Breast epithelium (tissue), 4 donors: Measurements from ENCODE around the gene CAGE1. TPM values are rescaled to one million over a fixed set of nuclear protein-coding genes. Genes with fewer than 3 reads are reported as not detected.
"Not testable (repeated sequence)": the region's sequence is repeated elsewhere in the genome, so short reads cannot be mapped to it uniquely, and the experiment has no call there.

ENCODE experiments used
- DNase-seq, 2 donors: peaks; one replicate each; pipeline ENCODE4 v3.0.0-alpha.2; 2019; ENCODE audit warnings: low spot score in 2 of 2
- H3K27ac ChIP-seq, 2 donors: fragments of 200-600 bp; sonication (generic) in 1 of 2; one replicate each; pipeline ENCODE4 v1.5.1; 2016 to 2019; ENCODE audit warnings: mild to moderate bottlenecking in 1 of 2
- H3K27me3 ChIP-seq, 2 donors: fragments of 200-600 bp; sonication (generic) in 1 of 2; one replicate each; pipeline versions ENCODE4 v1.5.1 to v1.6.0; 2017 to 2019; ENCODE audit warnings: control low read depth in 1 of 2, mild to moderate bottlenecking in 1 of 2
- H3K36me3 ChIP-seq: fragments of 200-600 bp; one replicate; pipeline ENCODE4 v1.5.1; 2019
- H3K4me1 ChIP-seq, 2 donors: fragments of 200-600 bp; sonication (generic); one replicate each; pipeline ENCODE4 v1.5.1; 2016 to 2019; ENCODE audit warnings: control low read depth in 1 of 2
- H3K4me3 ChIP-seq, 3 donors: fragments of 200-600 bp; sonication (generic); 1 replicate in 2 of 3; 2 replicates in 1 of 3; pipeline ENCODE4 v1.5.1; 2016 to 2019; ENCODE audit warnings: mild to moderate bottlenecking in 3 of 3, moderate library complexity in 2 of 3
- H3K9me3 ChIP-seq, 2 donors: fragments of 200-600 bp; sonication (generic) in 1 of 2; one replicate each; pipeline ENCODE4 v1.5.1; 2016 to 2019; ENCODE audit warnings: control low read depth in 1 of 2
- POLR2A ChIP-seq: fragments of 450-650 bp; IDR thresholded peaks from one replicate; pipeline ENCODE4 v1.6.1; 2016; ENCODE audit warnings: antibody characterized with exemption, mild to moderate bottlenecking, moderate library complexity
- POLR2AphosphoS5 ChIP-seq, 3 donors: sonication (generic); formaldehyde crosslinking; IDR thresholded peaks; one replicate each; pipeline ENCODE4 v1.6.1; 2017; ENCODE audit warnings: antibody characterized with exemption in 3 of 3
- intact Hi-C: fragments of 100-400 bp; cut with DNase I; formaldehyde crosslinking; loops from one replicate; pipeline ENCODE4 v1.15.1; 2023; ENCODE audit warnings: low total_unique reads
- total RNA-seq, 3 donors: library from RNA; depleted of rRNA; stranded (reverse); fragments of >200 nt; gene quantifications; one replicate each; pipeline ENCODE4 v1.1.0, GENCODE V29; 2016
- TF ChIP-seq, protein P1 (sequence below), 3 donors: fragments of 450-650 bp; IDR thresholded peaks; one replicate each; pipeline ENCODE4 v1.5.1; 2016 to 2017; ENCODE audit warnings: antibody characterized with exemption in 3 of 3, mild to moderate bottlenecking in 3 of 3, moderate library complexity in 3 of 3

CAGE1 gene
- total RNA-seq, 3 donors from 2014 or later = not detected

DNA sequence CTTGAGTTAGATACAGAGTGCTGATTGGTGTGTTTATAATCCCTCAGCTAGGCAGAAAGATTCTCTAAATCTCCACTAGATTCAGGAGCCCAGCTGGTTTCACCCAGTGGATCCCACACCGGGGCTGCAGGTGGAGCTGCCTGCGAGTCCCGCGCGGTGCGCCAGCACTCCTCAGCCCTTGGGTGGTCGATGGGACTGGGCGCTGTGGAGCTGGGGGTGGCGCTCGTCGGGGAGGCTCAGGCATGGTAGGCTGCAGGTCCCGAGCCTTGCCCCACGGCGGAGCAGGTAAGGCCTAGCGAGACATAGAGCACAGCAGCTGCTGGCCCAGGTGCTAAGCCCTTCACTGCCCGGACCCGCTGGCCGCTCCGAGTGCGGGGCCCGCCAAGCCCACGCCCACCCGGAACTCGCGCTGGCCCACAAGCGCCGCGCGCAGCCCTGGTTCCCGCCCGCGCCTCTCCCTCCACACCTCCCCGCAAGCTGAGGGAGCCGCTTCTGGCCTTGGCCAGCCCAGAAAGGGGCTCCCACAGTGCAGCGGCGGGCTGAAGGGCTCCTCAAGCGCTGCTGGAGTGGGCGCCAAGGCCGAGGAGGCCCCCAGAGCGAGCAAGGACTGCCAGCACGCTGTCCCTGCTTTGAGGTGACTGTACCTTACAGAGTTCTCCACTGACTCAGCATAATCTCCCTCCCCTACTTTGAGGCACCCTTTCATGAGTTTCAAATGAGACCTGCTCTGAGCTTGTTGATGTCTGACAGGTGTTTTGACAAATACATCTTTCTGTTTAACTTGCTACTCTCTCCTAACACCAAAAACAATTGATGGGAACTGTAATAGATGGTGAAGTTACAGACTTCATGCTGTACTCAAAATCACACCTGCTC lies 72.6 kb downstream of the CAGE1 start:
- intact Hi-C loops = no loop called here
- Histone ChIP-seq H3K9me3 (no peaks in the 10 kb centered on the region), H3K4me3 (no peak overlapping the region), H3K36me3 (no peaks in the 10 kb centered on the region), H3K27me3 (no peaks in the 10 kb centered on the region), H3K4me1 (peaks cover 0 to 4% of the 10 kb centered on the region in 2 donors), H3K27ac (no peak overlapping the region)
- no peak for DNase-seq
- no peak for TF ChIP-seq POLR2AphosphoS5 (IDR thresholded peaks at IDR 0.05)
- TF ChIP-seq POLR2A = no peak
- TF ChIP-seq, protein P1, sequence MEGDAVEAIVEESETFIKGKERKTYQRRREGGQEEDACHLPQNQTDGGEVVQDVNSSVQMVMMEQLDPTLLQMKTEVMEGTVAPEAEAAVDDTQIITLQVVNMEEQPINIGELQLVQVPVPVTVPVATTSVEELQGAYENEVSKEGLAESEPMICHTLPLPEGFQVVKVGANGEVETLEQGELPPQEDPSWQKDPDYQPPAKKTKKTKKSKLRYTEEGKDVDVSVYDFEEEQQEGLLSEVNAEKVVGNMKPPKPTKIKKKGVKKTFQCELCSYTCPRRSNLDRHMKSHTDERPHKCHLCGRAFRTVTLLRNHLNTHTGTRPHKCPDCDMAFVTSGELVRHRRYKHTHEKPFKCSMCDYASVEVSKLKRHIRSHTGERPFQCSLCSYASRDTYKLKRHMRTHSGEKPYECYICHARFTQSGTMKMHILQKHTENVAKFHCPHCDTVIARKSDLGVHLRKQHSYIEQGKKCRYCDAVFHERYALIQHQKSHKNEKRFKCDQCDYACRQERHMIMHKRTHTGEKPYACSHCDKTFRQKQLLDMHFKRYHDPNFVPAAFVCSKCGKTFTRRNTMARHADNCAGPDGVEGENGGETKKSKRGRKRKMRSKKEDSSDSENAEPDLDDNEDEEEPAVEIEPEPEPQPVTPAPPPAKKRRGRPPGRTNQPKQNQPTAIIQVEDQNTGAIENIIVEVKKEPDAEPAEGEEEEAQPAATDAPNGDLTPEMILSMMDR (IDR thresholded peaks at IDR 0.05) = no peak

DNA sequence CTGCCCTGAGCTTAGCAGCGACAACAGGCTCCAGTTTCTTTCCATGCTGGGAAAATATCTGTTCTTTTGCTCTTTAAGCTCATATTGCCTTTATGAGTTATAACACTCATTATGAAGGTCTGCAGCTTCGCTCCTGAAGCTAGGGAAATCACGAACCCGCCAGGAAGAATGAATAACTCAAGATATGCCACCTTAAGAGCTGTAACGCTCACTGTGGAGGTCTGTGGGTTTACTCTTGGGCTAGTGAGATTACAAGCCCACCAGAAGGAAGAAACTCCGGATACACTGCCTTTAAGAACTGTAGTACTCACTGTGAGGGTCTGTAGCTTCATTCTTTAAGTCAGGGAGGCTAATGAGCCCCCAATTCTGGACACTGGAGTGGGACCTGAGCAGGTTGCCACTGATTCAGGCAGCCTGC lies 73.6 kb downstream of the CAGE1 start:
- intact Hi-C loops = no loop called here
- Histone ChIP-seq H3K36me3 (no peaks in the 10 kb centered on the region), H3K27me3 (no peaks in the 10 kb centered on the region), H3K27ac (no peak overlapping the region), H3K9me3 (no peaks in the 10 kb centered on the region), H3K4me1 (peaks cover 0 to 5% of the 10 kb centered on the region in 2 donors), H3K4me3 (no peak overlapping the region)
- TF ChIP-seq, protein P1 (IDR thresholded peaks at IDR 0.05) = no peak
- TF ChIP-seq POLR2AphosphoS5 (IDR thresholded peaks at IDR 0.05) (no peak), POLR2A (no peak)
- DNase-seq = no peak

DNA sequence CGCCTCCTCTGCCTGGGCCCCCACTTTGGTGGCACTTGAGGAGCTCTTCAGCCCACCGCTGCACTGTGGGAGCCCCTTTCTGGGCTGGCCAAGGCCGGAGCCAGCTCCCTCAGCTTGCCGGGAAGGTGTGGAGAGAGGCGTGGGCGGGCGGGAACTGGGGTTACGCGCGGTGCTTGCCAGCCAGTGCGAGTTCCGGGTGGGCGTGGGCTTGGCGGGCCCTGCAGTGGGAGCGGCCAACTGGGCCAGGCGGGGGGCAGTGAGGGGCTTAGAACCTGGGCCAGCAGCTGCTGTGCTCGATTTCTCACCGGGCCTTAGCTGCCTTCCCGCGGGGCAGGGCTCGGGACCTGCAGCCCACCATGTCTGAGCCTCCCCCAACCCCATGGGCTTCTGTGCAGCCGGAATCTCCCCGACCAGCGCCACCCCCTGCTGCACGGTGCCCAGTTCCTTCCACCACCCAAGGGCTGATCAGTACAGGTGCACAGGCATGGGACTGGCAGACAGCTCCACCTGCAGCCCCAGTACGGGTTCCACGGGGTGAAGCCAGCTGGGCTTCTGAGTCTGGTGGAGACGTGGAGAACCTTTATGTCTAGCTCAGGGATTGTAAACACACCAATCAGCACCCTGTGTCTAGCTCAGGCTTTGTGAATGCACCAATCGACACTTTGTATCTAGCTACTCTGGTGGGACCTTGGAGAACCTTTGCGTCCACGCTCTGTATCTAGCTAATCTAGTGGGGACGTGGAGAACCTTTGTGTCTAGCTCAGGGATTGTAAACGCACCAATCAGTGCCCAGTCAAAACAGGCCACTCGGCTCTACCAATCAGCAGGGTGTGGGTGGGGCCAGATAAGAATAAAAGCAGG lies 74.2 kb downstream of the CAGE1 start:
- H3K27ac ChIP-seq, H3K4me1 ChIP-seq, DNase-seq, H3K36me3 ChIP-seq, H3K9me3 ChIP-seq, H3K27me3 ChIP-seq, H3K4me3 ChIP-seq, intact Hi-C loops: not testable (repeated sequence)

DNA sequence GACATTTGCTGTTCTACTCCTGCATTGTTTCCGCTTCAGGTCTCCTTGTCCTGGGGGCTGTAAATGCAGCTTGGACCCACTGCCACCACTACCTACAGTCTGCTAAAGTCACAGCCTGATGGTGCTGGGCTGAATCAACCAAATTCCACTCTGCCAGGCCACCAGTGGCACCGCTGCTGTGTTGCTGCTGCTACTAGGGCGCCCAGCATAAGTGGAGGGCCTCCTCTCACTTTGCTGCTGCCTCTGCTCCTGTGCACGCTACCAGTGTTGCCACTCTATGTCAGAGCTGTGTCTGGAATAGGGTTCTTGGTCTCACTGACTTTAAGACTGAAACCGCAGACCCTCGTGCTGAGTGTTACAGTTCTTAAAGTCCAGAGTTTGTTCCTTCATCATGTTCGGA lies 75.1 kb downstream of the CAGE1 start:
- TF ChIP-seq POLR2A = no peak
- no peak for TF ChIP-seq POLR2AphosphoS5 (IDR thresholded peaks at IDR 0.05)
- TF ChIP-seq, protein P1 (IDR thresholded peaks at IDR 0.05) = no peak
- no peak overlapping the region for H3K27ac ChIP-seq
- H3K36me3 ChIP-seq = no peaks in the 10 kb centered on the region
- no peaks in the 10 kb centered on the region for H3K9me3 ChIP-seq
- H3K4me1 ChIP-seq = peaks cover 0 to 5% of the 10 kb centered on the region in 2 donors
- H3K27me3 ChIP-seq = no peaks in the 10 kb centered on the region
- intact Hi-C loops = no loop called here
- no peak for DNase-seq
- H3K4me3 ChIP-seq = no peak overlapping the region

DNA sequence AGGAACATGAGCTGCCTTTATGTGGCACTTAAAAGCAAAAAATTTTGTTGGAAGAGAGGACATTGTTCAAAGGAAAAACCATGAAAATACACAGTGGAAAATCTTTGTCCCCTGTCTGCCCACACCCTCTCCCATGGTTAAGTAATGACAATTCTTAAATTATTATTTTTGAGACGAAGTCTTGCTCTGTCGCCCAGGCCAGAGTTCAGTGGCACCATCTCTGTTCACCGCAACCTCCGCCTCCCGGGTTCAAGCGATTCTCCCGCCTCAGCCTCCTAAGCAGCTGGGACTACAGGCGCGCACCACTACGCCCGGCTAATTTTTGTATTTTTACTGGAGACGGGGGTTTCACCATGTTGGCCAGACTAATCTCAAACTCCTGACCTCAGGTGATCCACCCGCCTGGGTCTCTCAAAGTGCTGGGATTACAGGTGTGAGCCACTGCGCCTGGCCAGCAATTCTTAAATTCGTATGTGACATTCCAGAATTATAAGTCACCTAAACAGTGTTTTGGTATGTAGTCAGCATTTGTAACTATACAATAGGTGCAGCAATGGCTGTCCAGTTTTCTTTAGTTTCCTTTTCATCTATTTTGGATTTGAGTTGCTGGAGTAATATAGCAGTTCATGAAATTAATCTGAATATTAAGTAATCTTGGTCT lies 75.9 kb downstream of the CAGE1 start:
- H3K9me3 ChIP-seq = no peaks in the 10 kb centered on the region
- no peaks in the 10 kb centered on the region for H3K36me3 ChIP-seq
- no peak for DNase-seq
- peak overlapping the region; percentile 86 to 100 (median 92) for H3K4me3 ChIP-seq
- intact Hi-C loops = no loop called here
- H3K4me1 ChIP-seq = peaks cover 0 to 5% of the 10 kb centered on the region in 2 donors
- H3K27ac ChIP-seq = peak overlapping the region; percentile 93 to 97
- TF ChIP-seq, protein P1 (IDR thresholded peaks at IDR 0.05) = no peak
- TF ChIP-seq POLR2AphosphoS5 (IDR thresholded peaks at IDR 0.05) (no peak), POLR2A (no peak)
- no peaks in the 10 kb centered on the region for H3K27me3 ChIP-seq
